BJ (cell line): ENCODE data around the gene POC1A. TPM values are rescaled to one million over a fixed set of nuclear protein-coding genes. Genes with fewer than 3 reads are reported as not detected.

ENCODE experiments used
- CTCF ChIA-PET: fragments of 350-600 bp; formaldehyde crosslinking; extraction: SDS; loops from one replicate; lab custom pipeline; 2021; ENCODE audit warnings: antibody characterized with exemption, inconsistent platforms; lab: Yijun Ruan, JAX
- POLR2A ChIA-PET: fragments of 300-600 bp; sonication (Branson Sonifier 250); formaldehyde crosslinking; extraction: SDS; loops from one replicate; lab custom pipeline; 2021; ENCODE audit warnings: antibody characterized with exemption; lab: Charles Lee
- DNase-seq: peaks from one replicate; pipeline ENCODE4 v3.0.0-alpha.2; 2011; ENCODE audit warnings: low read depth
- H3K27me3 ChIP-seq: 2 replicates; pipeline ENCODE4 v1.6.0; 2011; ENCODE audit warnings: low read length; ENCODE audit not compliant: control insufficient read depth, insufficient read depth
- H3K36me3 ChIP-seq: 2 replicates; pipeline ENCODE4 v1.5.1; 2011; ENCODE audit warnings: low read length; ENCODE audit not compliant: control insufficient read depth, insufficient read depth
- H3K4me3 ChIP-seq: 2 replicates; pipeline ENCODE4 v1.5.1; 2011; ENCODE audit warnings: low read depth, mild to moderate bottlenecking, control low read depth, low read length
- CTCF ChIP-seq: IDR thresholded peaks from 2 replicates; pipeline ENCODE4 v1.5.1; 2011; ENCODE audit warnings: low read depth, mild to moderate bottlenecking, control low read depth, inconsistent platforms, low read length, moderate library complexity; ENCODE audit not compliant: insufficient read depth
- polyA plus RNA-seq: library from polyadenylated mRNA; depleted of rRNA; stranded (reverse); fragments of >200 nt; gene quantifications from 2 replicates; pipeline ENCODE4 v1.2.3, GENCODE V29; 2011

POC1A gene
- polyA plus RNA-seq, 1 experiment: 18.4 TPM

GRCh38 chr3:52031896-52032295, 122.3 kb downstream of the POC1A start:
- ChIA-PET POLR2A (no interaction called here), CTCF (interaction anchor here (0.9 to 2.0 kb wide), 6 partner anchors 9 to 1792 kb away, joined by 3 to 7 read pairs (median 4); partner anchors contain the start of gene ABHD14B)
- Histone ChIP-seq H3K36me3 (no peaks in the 10 kb centered on the region), H3K4me3 (no peak overlapping the region), H3K27me3 (no peaks in the 10 kb centered on the region)
- no peak for DNase-seq
- TF ChIP-seq CTCF: no peak

- Histone ChIP-seq H3K4me3 (no peak overlapping the region), H3K27me3 (no peaks in the 10 kb centered on the region), H3K36me3 (no peaks in the 10 kb centered on the region)
- POLR2A ChIA-PET: no interaction called here
- DNase-seq: no peak
- no peak for TF ChIP-seq CTCF
- CTCF ChIA-PET: interaction anchor here (1.0 to 1.2 kb wide), 3 partner anchors 10 to 29 kb away, joined by 3 to 6 read pairs (median 4); no protein-coding TSS in a partner anchor
Measured at GRCh38 chr3:52030714-52031310, 123.4 kb downstream of the POC1A start.

- no peak for DNase-seq
- no peak overlapping the region for H3K4me3 ChIP-seq
- TF ChIP-seq CTCF: no peak
- ChIA-PET CTCF (no interaction called here), POLR2A (no interaction called here)
- H3K36me3 ChIP-seq: no peaks in the 10 kb centered on the region
- no peaks in the 10 kb centered on the region for H3K27me3 ChIP-seq
Measured at GRCh38 chr3:52029535-52029934, 124.7 kb downstream of the POC1A start.

GRCh38 chr3:52029053-52029452, 125.2 kb downstream of the POC1A start:
- POLR2A ChIA-PET: no interaction called here
- CTCF ChIA-PET: interaction anchor here (1.6 kb wide), 1 partner anchor 94 kb away, joined by 5 read pairs; no protein-coding TSS in a partner anchor

GRCh38 chr3:52028572-52028971, 125.7 kb downstream of the POC1A start:
- Histone ChIP-seq H3K27me3 (no peaks in the 10 kb centered on the region), H3K36me3 (no peaks in the 10 kb centered on the region), H3K4me3 (no peak overlapping the region)
- ChIA-PET CTCF (interaction anchor here (0.6 to 1.6 kb wide), 3 partner anchors 13 to 115 kb away, joined by 3 to 5 read pairs (median 4); no protein-coding TSS in a partner anchor), POLR2A (no interaction called here)
- TF ChIP-seq CTCF: no peak
- DNase-seq: no peak

More at GRCh38 chr3:52029053-52029452, 125.2 kb downstream of the POC1A start:
- H3K36me3 ChIP-seq: no peaks in the 10 kb centered on the region
- TF ChIP-seq CTCF: no peak
- H3K4me3 ChIP-seq: no peak overlapping the region
- no peak for DNase-seq
- H3K27me3 ChIP-seq: no peaks in the 10 kb centered on the region
